Stimulated activated CD4-positive, alpha-beta T cell treated with anti-CD3 and anti-CD28 coated beads, TNF-alpha, amount 100 ng/mL, for 1 hour (primary cell): ENCODE results near the gene ARID5B.

Experiments
- DNase-seq, 3 donors: peaks; one replicate each; pipeline ENCODE4 v3.0.0-alpha.2; 2020; ENCODE audit warnings: low read depth in 3 of 3, low spot score in 1 of 3

ARID5B gene

GRCh38 chr10:62007145-62007544 is 105.6 kb downstream of the ARID5B start:
- DNase-seq: no peak

DNA sequence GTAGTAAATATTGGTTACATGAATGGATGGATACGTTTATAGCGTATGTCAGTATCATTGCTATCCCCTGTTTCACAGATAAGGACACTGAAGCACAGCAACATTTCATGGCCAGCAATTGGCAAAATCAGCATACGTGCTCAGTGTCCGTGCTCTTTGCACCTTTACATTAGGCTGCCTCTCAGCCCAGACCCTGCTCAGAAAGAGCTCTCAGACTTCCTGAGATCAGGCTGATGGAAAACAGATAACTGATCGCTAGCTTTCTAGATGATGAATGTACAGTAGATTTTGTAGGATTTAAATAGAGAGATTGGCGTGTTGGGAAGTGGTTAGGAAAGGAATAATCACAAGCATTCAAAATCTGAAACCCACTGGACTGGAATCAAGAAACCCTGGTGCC is 106.7 kb downstream of the ARID5B start:
- DNase-seq: no peak

- no peak for DNase-seq
Observed at GRCh38 chr10:62008946-62009345, 107.4 kb downstream of the ARID5B start.

GRCh38 chr10:62010366-62010765 is 108.9 kb downstream of the ARID5B start:
- no peak for DNase-seq

GRCh38 chr10:62011558-62011957 is 110.1 kb downstream of the ARID5B start:
- DNase-seq: no peak

- DNase-seq: no peak
Observed at GRCh38 chr10:62012318-62012717, 110.8 kb downstream of the ARID5B start.

DNA sequence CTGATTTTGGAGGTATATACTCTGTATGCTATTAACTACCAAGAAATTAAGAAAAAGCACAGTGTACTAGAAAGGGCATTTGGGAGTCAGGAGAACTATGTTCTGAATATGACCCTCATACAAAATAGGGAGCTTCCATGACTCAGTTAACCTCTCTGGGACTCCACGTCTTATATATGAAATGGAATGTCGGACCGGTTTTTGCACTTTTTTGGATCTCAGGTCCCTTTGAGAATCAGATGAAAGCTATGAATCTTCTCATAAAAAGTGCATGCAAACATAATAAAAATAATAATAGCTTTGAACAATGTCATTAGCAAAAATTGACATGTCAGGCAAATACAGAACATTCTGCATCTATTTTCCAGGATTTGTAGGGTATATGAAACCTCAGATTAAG is 113.0 kb downstream of the ARID5B start:
- no peak for DNase-seq

DNA sequence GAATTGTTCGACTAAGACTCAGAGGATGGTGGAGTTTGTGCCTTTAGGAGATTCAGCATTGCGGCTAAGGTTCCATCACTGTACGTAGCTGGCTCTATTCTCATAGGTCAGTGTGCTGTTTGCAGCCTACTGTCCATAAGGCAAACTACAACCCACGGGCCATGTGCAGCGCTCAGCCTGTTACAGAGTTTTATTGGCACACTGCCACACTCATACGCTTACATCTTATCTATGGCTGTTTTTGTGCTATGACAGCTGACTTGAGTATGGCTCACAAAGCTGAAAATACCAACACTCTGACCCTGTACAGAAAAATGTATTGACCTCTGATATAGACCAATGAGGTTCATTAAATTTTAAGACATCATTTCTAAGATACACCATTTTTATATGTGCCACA is 114.5 kb downstream of the ARID5B start:
- DNase-seq: no peak

GRCh38 chr10:62016623-62017490 is 115.4 kb downstream of the ARID5B start:
- DNase-seq: no peak

- DNase-seq: no peak
Observed at GRCh38 chr10:62017491-62017870, 116.0 kb downstream of the ARID5B start.

DNA sequence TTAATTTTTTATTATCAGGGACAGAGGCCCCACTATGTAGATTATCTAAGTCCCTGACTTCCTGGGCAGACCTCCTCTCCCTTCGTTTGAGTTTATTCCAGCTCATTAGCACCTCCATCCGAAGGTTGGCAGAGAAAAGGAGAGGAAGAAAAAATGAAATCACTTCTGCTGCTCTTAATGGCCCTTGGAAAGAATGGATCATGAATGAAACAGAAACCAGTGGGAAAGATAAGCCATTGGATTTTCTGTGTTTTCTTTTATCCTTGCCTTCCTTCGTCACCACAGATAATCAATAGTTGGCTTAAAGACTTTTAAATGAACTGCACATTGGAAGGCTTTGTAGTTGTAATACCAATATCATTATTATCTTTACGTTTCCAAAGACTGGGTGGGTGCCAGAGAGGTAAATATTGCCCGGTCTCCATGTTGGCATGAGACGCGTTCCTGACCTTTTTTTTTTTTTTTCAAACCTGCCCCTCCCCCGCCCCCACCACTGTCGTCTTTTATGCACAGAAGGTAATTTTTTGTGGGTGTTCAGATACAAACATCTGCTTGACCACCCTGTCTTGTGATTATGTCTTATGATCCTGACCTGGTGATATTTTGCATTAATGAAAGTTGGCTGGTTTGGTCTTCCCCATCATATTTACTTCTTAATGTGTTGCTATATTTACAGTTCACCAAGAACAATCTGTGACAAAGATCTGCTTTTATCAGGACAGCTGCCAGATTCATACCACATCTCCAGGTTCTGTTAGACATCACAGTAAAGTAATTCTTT is 116.8 kb downstream of the ARID5B start:
- DNase-seq: no peak

- no peak for DNase-seq
Observed at GRCh38 chr10:62019013-62019684, 117.7 kb downstream of the ARID5B start.

GRCh38 chr10:62019685-62020359 is 118.3 kb downstream of the ARID5B start:
- DNase-seq: no peak

- DNase-seq: no peak
Observed at GRCh38 chr10:62021128-62021665, 119.7 kb downstream of the ARID5B start.

GRCh38 chr10:62021978-62022802 is 120.7 kb downstream of the ARID5B start:
- no peak for DNase-seq

DNA sequence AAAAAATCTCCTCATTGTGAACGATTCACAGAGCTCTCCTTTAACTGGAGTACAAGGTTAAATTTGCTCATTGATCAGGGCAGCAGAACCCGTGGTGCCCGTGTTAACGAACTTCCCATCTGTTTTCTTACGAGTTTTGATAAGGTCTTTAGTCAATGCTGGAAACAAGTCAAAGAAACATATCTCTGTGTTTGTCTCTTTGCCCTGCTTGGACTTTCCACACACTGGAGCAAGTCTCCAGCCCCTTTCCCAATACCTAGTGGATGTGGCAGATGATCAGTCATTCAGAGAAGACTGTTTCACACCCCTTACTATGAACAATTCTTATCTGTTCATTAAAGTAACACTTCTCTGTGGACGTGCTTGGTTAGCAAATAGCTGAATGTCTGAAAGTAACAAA is 121.3 kb downstream of the ARID5B start:
- DNase-seq: no peak

DNA sequence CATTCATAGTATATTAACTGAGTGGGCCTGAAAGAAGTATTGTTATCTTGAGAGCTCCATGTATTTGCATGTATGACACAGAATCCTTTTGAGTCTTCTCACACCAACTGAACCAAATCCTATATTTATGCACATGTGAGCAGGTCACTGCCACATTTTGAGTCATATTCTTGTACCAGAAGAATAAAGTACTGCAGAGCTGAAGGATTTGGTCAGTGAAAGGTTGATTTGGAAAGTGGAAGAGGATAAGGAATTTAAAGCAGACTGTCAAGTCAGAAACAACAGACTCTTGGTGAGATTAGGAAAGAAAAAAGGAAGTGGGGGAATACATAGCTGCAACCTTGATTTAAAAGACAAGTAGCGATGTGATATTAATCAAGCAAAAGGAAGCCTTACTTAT is 121.8 kb downstream of the ARID5B start:
- DNase-seq: no peak

GRCh38 chr10:62024026-62024701 is 122.7 kb downstream of the ARID5B start:
- no peak for DNase-seq

DNA sequence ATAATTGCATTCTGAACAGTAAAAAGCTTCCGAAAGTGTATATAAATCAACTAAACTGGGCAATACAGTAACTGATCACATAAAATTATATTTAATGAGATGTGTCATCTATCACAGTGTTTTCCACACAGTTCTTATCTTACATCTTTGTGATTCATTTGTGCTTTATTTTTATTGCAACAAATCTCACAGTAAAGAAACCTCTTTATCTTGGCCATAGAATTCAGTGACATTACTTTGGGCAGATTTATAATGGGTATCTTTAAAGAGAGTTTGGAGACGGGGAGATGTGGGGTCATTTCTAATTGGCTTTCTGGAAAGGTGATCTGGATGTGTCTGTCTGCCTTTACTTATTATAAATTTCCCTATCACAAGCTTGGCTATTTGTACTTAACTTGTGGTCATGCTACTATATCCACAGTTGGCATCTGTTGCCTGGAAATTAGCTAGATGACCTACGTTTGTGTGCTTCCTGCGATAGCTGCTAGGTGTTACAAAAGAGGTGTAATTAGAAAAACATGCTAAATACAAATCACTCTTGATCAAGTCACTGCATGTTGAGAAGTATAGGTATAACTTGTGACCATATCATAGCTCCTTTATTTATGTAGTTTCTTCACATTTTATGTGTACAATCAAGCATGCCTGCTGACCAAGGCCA is 123.8 kb downstream of the ARID5B start:
- DNase-seq: no peak
